Tibial nerve (tissue), 4 donors: ENCODE results near the gene SHISAL2A.

Experiments
- EP300 ChIP-seq, 2 donors: sonication (generic); formaldehyde crosslinking; IDR thresholded peaks; one replicate each; pipeline ENCODE4 v1.6.1; 2017; ENCODE audit warnings: antibody characterized with exemption in 2 of 2, mild to moderate bottlenecking in 1 of 2
- TF ChIP-seq, protein P1 (sequence below), 5 experiments: fragments of 200-600 bp in 3 of 5; fragments of 450-650 bp in 2 of 5; sonication (generic) in 3 of 5; IDR thresholded peaks; one replicate each; pipeline ENCODE4 v1.5.1; 2016 to 2019; ENCODE audit warnings: antibody characterized with exemption in 5 of 5, mild to moderate bottlenecking in 3 of 5, moderate library complexity in 2 of 5

GRCh38 chr1:52614671-52615070 is 18.3 kb upstream of the SHISAL2A start:
- no peak for TF ChIP-seq EP300 (IDR thresholded peaks at IDR 0.05)
- TF ChIP-seq, protein P1, sequence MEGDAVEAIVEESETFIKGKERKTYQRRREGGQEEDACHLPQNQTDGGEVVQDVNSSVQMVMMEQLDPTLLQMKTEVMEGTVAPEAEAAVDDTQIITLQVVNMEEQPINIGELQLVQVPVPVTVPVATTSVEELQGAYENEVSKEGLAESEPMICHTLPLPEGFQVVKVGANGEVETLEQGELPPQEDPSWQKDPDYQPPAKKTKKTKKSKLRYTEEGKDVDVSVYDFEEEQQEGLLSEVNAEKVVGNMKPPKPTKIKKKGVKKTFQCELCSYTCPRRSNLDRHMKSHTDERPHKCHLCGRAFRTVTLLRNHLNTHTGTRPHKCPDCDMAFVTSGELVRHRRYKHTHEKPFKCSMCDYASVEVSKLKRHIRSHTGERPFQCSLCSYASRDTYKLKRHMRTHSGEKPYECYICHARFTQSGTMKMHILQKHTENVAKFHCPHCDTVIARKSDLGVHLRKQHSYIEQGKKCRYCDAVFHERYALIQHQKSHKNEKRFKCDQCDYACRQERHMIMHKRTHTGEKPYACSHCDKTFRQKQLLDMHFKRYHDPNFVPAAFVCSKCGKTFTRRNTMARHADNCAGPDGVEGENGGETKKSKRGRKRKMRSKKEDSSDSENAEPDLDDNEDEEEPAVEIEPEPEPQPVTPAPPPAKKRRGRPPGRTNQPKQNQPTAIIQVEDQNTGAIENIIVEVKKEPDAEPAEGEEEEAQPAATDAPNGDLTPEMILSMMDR (IDR thresholded peaks at IDR 0.05), result no peak
